ENCODE results near the gene LRRC71. TPM values are rescaled to one million over a fixed set of nuclear protein-coding genes. Genes with fewer than 3 reads are reported as not detected.

LRRC71 gene
- total and polyA plus RNA-seq, 2 of the 8 experiments (the other 6 are each of a cell fraction or from before 2014, with no cell fraction given): 0.05 TPM; not detected in 1

- peaks cover 0 to 16% (median 9%) of the 10 kb centered on the region in 4 experiments; a peak in 5 of 7 replicates for H3K4me1 ChIP-seq (replicated peaks in 1 of 4; ENCODE audit: control insufficient read depth in 3 of 4, insufficient read depth in 4 of 4, low read length in 3 of 4)
- no peak overlapping the region for H2BK120ac ChIP-seq (replicated peaks; ENCODE audit: low read depth, low read length)
- H3K18ac ChIP-seq (ENCODE audit: extremely low read depth, low read length): no peak overlapping the region
- H3K79me1 ChIP-seq (ENCODE audit: low read depth, low read length): no peaks in the 10 kb centered on the region
- no peak overlapping the region for H3K23ac ChIP-seq (ENCODE audit: insufficient read length)
- no peak overlapping the region for H4K91ac ChIP-seq (replicated peaks; ENCODE audit: insufficient read length, low read length)
- H3K4me2 ChIP-seq (ENCODE audit: insufficient read depth in 1 of 2, low read depth in 2 of 2, low read length in 2 of 2): peak overlapping the region; percentile 37 to 76
- no peaks in the 10 kb centered on the region for H3K36me3 ChIP-seq (ENCODE audit: control insufficient read depth in 2 of 4, insufficient read depth in 4 of 4, low read length in 3 of 4)
- H3K9ac ChIP-seq (replicated peaks in 1 of 4; ENCODE audit: extremely low read depth in 1 of 4, low read depth in 3 of 4, low read length in 3 of 4): no peak overlapping the region
- ChIA-PET POLR2A (ENCODE audit: partially characterized antibody) (interaction anchor here (1.5 kb wide), 1 partner anchor 35 kb away, joined by 7 read pairs; no protein-coding TSS in a partner anchor), CTCF (ENCODE audit: partially characterized antibody) (interaction anchor here (0.5 to 31.4 kb wide), 35 partner anchors 9 to 328 kb away, joined by 3 to 719 read pairs (median 5); partner anchors contain the start of genes HAPLN2, INSRR, LRRC71 and NES)
- H3K4me3 ChIP-seq (ENCODE audit: extremely low read depth in 1 of 4, insufficient read depth in 2 of 4, low read depth in 3 of 4, low read length in 4 of 4): peak overlapping the region in 2 of 4 experiments; percentile 14 to 55; a peak in 4 of 8 replicates
- H3K27me3 ChIP-seq (replicated peaks in 1 of 4; ENCODE audit: control insufficient read depth in 3 of 4, extremely low read depth in 1 of 4, insufficient read depth in 3 of 4, low read length in 3 of 4): peaks cover 8 to 54% (median 43%) of the 10 kb centered on the region in 4 experiments
- H4K8ac ChIP-seq (ENCODE audit: extremely low read depth, insufficient read depth, low read length): no peak overlapping the region
- H2AK5ac ChIP-seq (ENCODE audit: low read depth, low read length): no peak overlapping the region
- no peak overlapping the region for H2BK12ac ChIP-seq (ENCODE audit: low read depth, low read length)
- no peak overlapping the region for H3K4ac ChIP-seq (replicated peaks; ENCODE audit: insufficient read length, low read depth, low read length)
- no peak overlapping the region for H3K56ac ChIP-seq (replicated peaks; ENCODE audit: insufficient read length, low read depth, low read length)
- no peak overlapping the region for H2BK5ac ChIP-seq (ENCODE audit: low read depth, low read length)
- H3K27ac ChIP-seq (ENCODE audit: low read depth, low read length): no peak overlapping the region
- no peak overlapping the region for H4K5ac ChIP-seq (ENCODE audit: insufficient read length, low read depth, low read length)
- H3K23me2 ChIP-seq (ENCODE audit: low read depth, low read length): peaks cover 2% of the 10 kb centered on the region; the same call in 1 of the 2 replicates
- no peak overlapping the region for H2BK15ac ChIP-seq (ENCODE audit: low read length)
- no peaks in the 10 kb centered on the region for H4K20me1 ChIP-seq (replicated peaks in 1 of 2; ENCODE audit: control insufficient read depth in 1 of 2, insufficient read depth in 2 of 2, low read length in 2 of 2)
- DNase-seq (ENCODE audit: low read depth in 1 of 2, low spot score in 2 of 2): peak; percentile 62 to 97
- no peak for FAIRE-seq
- no peak overlapping the region for H2BK20ac ChIP-seq (ENCODE audit: low read length)
- no peak overlapping the region for H3K14ac ChIP-seq (ENCODE audit: insufficient read length)
- 3% methylated on average over 42 of the region's 48 CpGs; no CpG with 5 or more reads in 1 of the 2 experiments for WGBS, 2 experiments (ENCODE audit: extremely low coverage in 1 of 2, insufficient coverage in 1 of 2, insufficient read length in 1 of 2, insufficient replicate concordance in 2 of 2, low coverage in 1 of 2, low lambda C conversion rate in 2 of 2, missing lambda C conversion rate in 1 of 2)
- H2AFZ ChIP-seq (ENCODE audit: low read length): no peak overlapping the region
- no peaks in the 10 kb centered on the region for H3K79me2 ChIP-seq (ENCODE audit: control insufficient read depth in 1 of 2, insufficient read depth in 2 of 2, low read length in 2 of 2)
- no peaks in the 10 kb centered on the region for H3K9me3 ChIP-seq (ENCODE audit: insufficient read depth in 2 of 2, low read depth in 1 of 2, low read length in 1 of 2)
- TF ChIP-seq RAD21 (IDR thresholded peaks at IDR 0.05 in 1 of 2, conservative IDR thresholded peaks at IDR 0.05 in 1 of 2; ENCODE audit: low read depth in 2 of 2, low read length in 2 of 2) (peak; percentile 45 to 63), RNF2 (IDR thresholded peaks at IDR 0.05; ENCODE audit: borderline replicate concordance, low read depth, low read length, missing control alignments, poor library complexity, severe bottlenecking) (peak; percentile 14), BACH1 (IDR thresholded peaks at IDR 0.05; ENCODE audit: low read length) (peak; percentile 72; the same call in 1 of the 2 replicates), POU5F1 (IDR thresholded peaks at IDR 0.05; ENCODE audit: low read depth, low read length) (no peak), TEAD4 (IDR thresholded peaks at IDR 0.05; ENCODE audit: low read depth, low read length) (peak; percentile 69), HDAC2 (IDR thresholded peaks at IDR 0.05; ENCODE audit: borderline replicate concordance in 1 of 2, low read depth in 2 of 2, low read length in 2 of 2) (peak in 1 of 2 experiments; percentile 61; a peak in 1 of 4 replicates), SP2 (IDR thresholded peaks at IDR 0.05; ENCODE audit: low read length) (no peak), CHD2 (IDR thresholded peaks at IDR 0.05; ENCODE audit: low read length) (no peak), TCF12 (IDR thresholded peaks at IDR 0.05; ENCODE audit: low read depth, low read length) (0 out of 2 replicates have a peak, but pooled peaks have one; percentile 15), POLR2A (IDR thresholded peaks at IDR 0.05; ENCODE audit: control extremely low read depth in 1 of 2, low read depth in 2 of 2, low read length in 2 of 2) (no peak)
These were observed 28.0 kb upstream of the LRRC71 start for GRCh38 chr1:156892190-156893047.
